Activated CD8-positive, alpha-beta memory T cell treated with anti-CD3 and anti-CD28 coated beads for 36 hours (primary cell): ENCODE measurements around the gene AHNAK2. TPM values are rescaled to one million over a fixed set of nuclear protein-coding genes. Genes with fewer than 3 reads are reported as not detected.

Source experiments
- CTCF ChIA-PET: fragments of 350-600 bp; sonication (Branson Sonifier 250); formaldehyde crosslinking; loops from one replicate; lab custom pipeline; 2021; ENCODE audit warnings: antibody characterized with exemption; lab: Charles Lee
- POLR2A ChIA-PET: fragments of 350-600 bp; sonication (Branson Sonifier 250); formaldehyde crosslinking; loops from one replicate; lab custom pipeline; 2021; ENCODE audit warnings: antibody characterized with exemption; lab: Charles Lee
- total RNA-seq, 2 experiments: library from RNA; stranded (reverse); gene quantifications; one replicate each; pipeline ENCODE4 v1.2.3, GENCODE V29; 2021

The AHNAK2 gene
- total RNA-seq, 2 experiments from 2014 or later: 0.02 TPM; not detected in 1

DNA sequence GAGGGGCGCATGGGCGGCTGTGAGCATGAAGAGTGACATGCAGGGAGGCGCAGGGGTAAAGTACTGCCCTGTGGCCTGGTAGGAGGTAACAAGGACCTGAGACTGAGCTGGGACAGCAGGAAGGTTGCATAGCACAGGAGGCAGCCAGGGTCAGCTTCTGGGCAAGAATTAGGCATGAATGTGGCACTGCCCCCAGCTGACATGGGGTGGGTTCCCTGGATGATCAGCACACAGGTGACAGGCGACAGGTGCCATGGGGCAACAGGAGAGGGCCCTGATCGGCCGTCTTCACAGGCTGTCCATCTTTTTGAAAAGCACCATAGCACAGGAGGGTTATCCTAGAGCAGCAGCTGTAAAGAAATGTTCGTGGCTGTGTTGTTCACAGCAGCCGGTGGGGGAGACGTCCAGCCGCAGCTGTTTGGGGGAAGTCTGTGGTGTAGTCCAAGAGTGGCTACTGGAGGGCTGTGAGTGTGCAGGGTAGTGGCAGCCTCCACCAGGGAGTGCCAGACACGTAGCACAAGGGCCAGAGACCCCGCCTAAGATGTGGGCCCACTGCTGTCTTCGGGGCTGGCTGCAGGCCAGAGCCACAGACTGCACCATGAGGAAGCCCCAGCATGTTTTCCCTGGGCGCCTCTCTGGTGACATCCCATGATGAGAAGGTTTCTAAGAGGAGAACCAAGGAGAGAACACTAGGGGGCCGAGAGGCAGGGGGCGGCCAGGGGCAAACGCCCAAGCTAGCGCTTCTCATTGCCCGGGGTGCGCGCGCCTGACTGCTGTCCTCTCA, 15.8 kb upstream of the AHNAK2 start:
- POLR2A ChIA-PET: no interaction called here
- CTCF ChIA-PET: interaction anchor here (0.8 kb wide), 1 partner anchor 25 kb away, joined by 3 read pairs; no protein-coding TSS in a partner anchor

DNA sequence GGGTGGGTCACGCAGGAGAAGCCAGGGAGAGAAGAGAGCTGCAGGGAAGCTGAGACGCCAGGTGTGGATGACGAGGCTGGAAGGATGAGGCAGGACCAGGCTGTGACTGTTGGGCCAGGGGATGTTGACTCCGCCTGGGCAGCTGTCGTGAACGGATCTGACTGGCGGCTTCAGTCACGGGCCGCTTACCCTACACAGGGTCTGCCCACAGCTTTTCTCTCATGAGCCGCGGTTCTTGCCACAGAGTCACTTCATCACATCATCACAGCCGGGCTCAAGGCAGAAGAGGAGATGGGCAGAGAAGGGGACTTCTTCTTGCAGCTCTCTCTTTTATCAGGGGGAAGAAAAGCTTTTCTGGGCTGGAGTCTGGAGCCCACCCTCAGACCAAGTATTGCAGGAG, 15.1 kb upstream of the AHNAK2 start:
- CTCF ChIA-PET: interaction anchor here (0.8 kb wide), 1 partner anchor 26 kb away, joined by 3 read pairs; no protein-coding TSS in a partner anchor
- POLR2A ChIA-PET: no interaction called here

GRCh38 chr14:104992501-104992900, 14.3 kb upstream of the AHNAK2 start:
- ChIA-PET POLR2A (no interaction called here), CTCF (no interaction called here)

GRCh38 chr14:104991896-104992230, 13.7 kb upstream of the AHNAK2 start:
- CTCF ChIA-PET: no interaction called here
- POLR2A ChIA-PET: no interaction called here

GRCh38 chr14:104989951-104990303, 11.8 kb upstream of the AHNAK2 start:
- CTCF ChIA-PET: interaction anchor here (1.7 kb wide), 1 partner anchor 16 kb away, joined by 4 read pairs; no protein-coding TSS in a partner anchor
- POLR2A ChIA-PET: no interaction called here

- ChIA-PET CTCF (interaction anchor here (1.7 kb wide), 1 partner anchor 16 kb away, joined by 4 read pairs; no protein-coding TSS in a partner anchor), POLR2A (no interaction called here)
These were observed 11.2 kb upstream of the AHNAK2 start for GRCh38 chr14:104989236-104989950.

GRCh38 chr14:104986487-104987164, 8.5 kb upstream of the AHNAK2 start:
- POLR2A ChIA-PET: no interaction called here
- CTCF ChIA-PET: interaction anchor here (2.2 to 4.6 kb wide), 2 partner anchors 12 to 59 kb away, joined by 11 to 28 read pairs; no protein-coding TSS in a partner anchor

DNA sequence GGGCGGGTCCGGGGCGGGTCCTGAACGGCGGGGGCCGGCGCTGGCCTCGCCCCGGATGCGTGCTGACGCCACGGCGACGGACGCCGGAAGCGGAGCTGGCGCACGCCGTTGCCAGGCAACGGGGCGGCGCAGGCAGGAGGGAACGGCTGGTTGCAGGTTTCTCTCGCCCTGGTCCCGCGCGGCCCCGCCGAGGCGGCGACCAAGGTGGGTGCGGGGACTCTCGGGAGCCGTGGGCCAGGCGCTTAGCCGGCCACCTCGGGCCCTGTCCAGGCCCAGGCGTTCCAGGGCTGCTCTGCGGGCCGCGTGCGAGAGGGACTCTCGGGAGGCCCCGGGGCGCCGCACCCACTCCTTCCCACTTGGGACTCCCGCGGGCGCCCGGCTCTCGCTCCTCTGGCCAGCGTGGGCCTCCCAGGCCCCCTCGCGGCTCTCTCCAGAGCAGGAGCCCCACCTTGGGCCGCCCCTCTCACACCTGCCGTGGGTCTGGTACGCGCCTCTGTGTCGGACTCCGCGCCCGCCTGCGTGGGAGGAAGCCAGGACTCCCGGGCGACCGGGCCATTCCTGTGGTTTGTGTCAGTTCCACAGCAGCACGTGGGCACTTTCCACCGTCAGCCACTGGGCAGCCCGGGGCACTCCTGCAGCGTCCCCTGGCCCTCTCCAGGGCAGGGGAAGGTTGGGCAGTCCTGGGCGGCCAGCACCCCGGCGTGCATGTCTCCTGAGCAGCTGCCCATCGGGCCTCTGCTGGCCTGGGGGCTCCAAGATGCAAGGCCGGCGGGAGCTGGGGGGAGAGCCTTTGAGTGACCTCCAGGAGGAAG, 7.7 kb upstream of the AHNAK2 start, which contains the start of gene CLBA1:
Gene CLBA1, plus strand, starts transcription at position 114 of the 812 bp plus-strand sequence. Its CDS starts 644 bp downstream, at position 758.
- ChIA-PET POLR2A (interaction anchor here (1.4 kb wide), 1 partner anchor 35 kb away, joined by 4 read pairs; the partner anchor contains the start of gene CDCA4), CTCF (interaction anchor here (1.2 to 4.6 kb wide), 5 partner anchors 11 to 105 kb away, joined by 5 to 28 read pairs (median 7); partner anchors contain the start of gene CDCA4)

GRCh38 chr14:104984056-104984894, 6.1 kb upstream of the AHNAK2 start:
- POLR2A ChIA-PET: interaction anchor here (0.6 to 1.4 kb wide), 3 partner anchors 37 to 1410 kb away, joined by 4 to 23 read pairs (median 8); partner anchors contain the start of gene CDCA4
- CTCF ChIA-PET: interaction anchor here (1.6 to 4.6 kb wide), 5 partner anchors 9 to 61 kb away, joined by 3 to 28 read pairs (median 5); partner anchors contain the start of gene CDCA4

- CTCF ChIA-PET: interaction anchor here (1.6 to 4.6 kb wide), 2 partner anchors 8 to 62 kb away, joined by 3 to 28 read pairs; no protein-coding TSS in a partner anchor
- POLR2A ChIA-PET: interaction anchor here (0.6 kb wide), 1 partner anchor 103 kb away, joined by 3 read pairs; no protein-coding TSS in a partner anchor
These were observed 5.1 kb upstream of the AHNAK2 start for GRCh38 chr14:104983231-104983721.

GRCh38 chr14:104982548-104983230, 4.5 kb upstream of the AHNAK2 start:
- CTCF ChIA-PET: interaction anchor here (1.6 to 4.6 kb wide), 2 partner anchors 8 to 63 kb away, joined by 3 to 28 read pairs; no protein-coding TSS in a partner anchor
- POLR2A ChIA-PET: interaction anchor here (0.6 kb wide), 1 partner anchor 104 kb away, joined by 3 read pairs; no protein-coding TSS in a partner anchor

DNA sequence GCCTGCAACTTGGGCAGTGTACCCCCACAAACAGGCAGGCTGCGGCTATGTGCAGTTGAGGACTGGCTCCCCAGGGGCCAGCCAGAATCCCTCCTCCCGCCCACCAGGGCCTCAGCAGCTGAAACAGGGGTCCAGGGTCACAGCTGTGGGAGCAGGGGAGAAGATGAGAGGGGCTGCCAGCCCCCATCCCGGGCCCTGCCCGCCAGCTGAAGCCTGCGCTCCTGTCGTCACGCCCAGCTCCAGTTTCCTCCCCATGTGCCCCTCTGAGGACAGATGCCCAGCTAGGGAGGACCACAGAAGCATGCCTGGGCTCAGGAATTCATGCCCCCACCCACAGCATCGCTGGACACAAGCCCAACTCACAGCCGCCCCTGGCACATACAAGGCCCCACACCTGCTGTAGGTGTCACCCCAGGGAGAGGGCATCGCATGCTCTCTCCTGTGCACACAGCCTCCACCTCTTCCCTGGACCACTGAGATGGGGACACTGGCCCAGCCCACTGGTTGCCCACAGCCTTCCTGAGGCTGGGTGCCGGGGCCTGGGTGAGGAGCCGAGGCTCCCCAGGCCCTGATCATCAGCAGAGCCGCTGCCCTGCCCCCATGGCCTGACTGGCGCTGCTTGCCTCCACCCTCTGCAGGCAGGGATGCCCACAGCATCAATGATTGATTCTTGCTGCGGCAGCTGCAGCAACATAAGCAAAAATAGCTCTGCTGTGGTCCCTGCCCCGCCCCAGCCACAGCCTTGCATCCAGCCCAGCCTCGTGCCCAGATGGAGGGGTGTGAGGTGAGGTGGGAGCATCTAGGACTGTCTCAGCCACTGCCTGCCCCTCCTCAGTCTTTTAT, 3.7 kb upstream of the AHNAK2 start:
- ChIA-PET POLR2A (interaction anchor here (0.5 kb wide), 1 partner anchor 75 kb away, joined by 3 read pairs; no protein-coding TSS in a partner anchor), CTCF (interaction anchor here (1.6 kb wide), 1 partner anchor 64 kb away, joined by 6 read pairs; no protein-coding TSS in a partner anchor)

- ChIA-PET CTCF (interaction anchor here (1.6 kb wide), 1 partner anchor 65 kb away, joined by 6 read pairs; no protein-coding TSS in a partner anchor), POLR2A (interaction anchor here (0.5 kb wide), 1 partner anchor 76 kb away, joined by 3 read pairs; no protein-coding TSS in a partner anchor)
These were observed 2.7 kb upstream of the AHNAK2 start for GRCh38 chr14:104980611-104981531.
